ENCODE measurements around the gene PSD4.
A peak's percentile ranks its signal among the peaks of the same experiment; 100 is the strongest.

The PSD4 gene

DNA sequence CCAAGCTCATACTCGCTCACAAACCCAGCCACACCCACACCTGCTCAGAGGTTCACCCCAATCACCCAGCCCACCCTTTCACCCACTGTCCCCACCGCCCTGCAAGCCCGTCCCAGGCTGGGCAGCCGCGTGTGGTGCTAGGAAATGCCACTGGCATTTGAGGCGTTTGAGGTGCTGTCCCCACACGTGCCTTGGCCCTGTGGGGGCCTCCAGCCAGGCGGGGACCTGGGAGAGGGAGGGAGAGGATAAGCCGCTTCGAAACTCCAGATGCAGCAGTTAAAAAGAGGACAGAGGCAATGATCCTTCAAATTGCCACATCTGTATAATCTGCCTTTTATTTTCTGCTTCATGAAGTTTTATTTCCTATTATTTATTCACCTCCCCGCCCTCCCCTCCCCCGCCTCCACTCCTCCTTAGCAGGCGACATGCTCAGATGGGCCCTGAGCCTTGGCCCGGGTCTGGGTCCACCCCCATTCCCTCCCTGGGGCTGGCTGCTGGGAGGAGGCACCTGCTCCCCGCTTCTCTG, 35.9 kb downstream of the PSD4 start:
- no peak for DNase-seq

DNA sequence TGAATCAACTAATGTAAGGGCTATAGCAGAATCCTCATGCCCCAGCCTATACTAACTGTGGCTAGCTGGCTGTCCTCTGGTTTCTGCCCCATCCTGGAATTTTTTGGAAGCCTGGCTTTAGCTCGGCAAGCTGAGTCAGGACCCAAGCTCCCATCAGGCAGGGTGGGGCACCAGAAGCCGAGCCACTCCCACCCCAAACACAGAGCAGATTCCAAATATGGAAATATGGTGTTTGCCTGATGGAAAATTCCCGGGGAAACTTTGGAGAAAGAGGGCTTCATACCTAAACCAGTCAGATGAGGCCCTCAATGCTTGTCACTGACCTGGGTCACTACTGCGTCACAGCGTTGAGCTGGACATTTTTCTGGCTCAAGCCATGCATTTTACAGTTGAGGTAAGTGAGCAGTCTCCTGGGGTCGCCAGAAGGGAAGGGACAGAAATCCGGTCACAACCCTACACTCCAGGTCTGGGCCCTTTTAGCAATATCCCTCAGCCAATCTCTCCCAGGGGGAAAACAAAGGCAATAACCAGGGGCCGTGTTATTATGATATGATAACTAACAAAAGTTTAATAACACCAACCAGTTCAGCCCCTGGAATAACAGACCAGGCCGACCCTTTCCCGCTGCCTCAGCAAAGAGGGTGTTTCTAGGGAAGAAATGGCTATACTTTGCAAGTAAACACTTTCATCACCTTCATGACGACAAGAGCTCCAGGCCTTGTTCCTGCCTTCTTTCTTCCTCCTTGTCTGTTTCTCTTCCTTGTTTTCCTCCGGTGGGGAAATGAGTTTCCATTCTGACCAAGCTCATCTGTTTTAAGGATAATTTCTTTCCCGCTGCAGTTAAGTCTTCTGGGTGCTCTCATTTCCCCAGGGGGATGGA, 37.7 kb downstream of the PSD4 start:
- no peak for DNase-seq

DNA sequence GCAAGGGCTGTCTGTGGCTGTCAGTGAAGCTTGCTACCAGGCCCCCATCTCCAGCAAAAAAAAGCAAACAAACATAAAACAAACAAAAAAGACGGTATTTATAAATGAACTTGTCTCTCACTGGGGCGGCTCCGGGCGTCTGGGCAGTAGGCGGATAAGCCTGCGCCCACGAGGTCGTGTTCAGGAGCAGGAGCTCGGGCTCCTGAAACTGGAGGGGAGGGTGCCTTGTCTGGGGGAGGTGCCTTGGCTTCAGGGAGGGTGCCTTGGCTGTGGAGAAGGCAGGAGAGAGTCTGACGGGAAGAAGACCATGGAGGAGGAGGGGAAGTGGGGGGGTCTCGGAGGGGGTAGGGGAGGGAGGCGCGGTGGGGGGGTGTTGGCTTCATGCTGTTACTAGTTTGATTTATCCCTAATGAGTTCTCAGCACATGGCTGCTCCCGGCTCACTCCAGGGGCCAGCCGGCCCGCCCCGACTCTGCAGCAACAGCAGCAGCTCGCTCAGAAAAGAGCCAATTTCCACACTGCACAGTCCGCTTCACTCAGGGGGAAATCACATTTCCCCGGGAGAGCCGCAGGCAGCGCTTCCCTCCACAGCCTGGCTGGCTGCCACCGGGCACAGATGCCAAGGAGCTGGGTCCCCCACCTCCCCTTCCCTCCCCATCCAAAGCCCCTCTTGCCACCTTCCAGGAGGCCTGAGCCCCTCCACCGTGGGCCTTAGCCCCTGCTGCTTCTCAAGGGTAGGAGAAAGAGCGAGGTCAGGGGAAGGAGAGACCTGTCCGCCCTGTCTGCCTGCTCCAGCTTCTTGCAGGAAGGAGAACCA, 38.7 kb downstream of the PSD4 start:
- no peak for DNase-seq

DNA sequence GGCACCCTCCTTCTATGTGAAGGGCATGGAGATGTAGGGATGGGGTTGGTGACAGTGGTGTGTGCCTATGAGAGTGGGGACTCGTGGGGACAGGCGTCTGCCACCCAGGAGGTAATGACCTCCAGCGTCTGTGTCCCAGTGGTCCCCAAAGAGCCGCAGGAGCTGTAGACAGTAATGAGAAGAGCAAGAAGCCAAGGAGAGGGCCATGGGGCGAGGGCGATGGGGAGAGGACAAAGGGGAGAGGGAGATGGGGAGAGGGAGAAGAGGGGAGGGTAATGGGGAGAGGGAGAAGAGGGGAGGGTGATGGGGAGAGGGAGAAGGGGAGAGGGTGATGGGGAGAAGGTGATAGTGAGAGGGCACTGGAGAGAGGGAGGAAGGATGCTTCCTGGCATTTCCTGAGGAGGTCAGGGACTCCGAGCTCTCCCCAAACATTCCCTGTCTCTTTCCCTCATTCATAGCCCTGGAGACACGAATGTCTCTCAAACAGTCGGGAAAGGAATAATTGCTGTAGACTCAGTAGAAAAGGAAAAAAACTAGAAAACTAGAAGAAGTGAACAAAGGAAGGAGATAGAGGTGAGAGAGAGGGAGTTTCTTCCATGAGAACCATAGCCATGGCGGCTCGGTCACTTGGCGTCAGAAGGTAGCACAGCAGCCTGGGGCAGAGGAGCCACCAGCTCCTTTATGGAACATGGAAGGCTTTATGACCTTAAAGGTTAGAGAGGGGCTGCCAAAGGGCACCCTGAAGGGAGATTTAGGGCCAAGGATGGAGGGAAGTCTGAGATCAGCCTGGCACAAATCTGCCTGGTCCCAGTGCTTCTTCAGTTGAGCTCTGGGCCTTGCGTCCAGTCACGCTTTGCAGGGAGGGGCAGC, 39.5 kb downstream of the PSD4 start:
- DNase-seq: no peak

DNA sequence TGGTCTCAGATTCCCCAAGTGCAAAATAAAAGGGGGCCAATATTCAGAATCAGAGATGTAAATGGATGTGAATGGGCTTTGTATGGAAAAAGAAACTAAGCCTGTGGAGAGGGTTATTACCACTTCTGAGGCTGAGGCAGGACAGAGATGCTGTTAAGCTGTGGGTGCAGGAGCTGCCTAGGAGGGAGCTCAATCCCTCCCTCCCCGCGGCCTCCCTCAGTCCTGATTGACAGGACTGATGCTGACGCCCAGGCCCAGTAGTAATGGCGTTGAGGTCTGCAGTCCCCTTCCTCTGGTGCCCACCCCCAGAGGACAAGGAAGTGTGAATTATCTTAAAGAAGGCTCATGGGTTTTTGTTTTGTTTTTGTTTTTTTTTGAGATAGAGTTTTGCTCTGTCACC, 40.4 kb downstream of the PSD4 start:
- no peak for DNase-seq

DNA sequence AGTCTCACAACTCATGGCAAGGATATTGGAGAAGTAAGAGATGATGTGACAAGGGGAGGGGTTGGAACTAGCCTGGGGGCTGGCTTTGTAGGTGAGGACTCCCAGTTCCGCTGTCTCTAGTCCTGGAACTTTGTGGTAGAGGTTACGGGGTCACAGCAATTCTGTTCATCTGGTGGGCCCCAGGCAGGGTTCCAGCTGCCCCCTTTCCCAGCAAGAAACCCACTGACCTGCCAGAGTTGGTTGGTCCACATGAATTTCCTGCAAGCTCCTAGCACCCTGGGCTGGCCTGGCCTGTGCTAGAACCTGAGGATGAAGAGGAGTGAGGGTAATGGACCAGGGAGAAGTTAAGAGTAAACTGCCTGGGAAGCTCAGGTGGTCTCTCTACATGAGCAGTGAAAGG, 41.3 kb downstream of the PSD4 start:
- no peak for DNase-seq

DNA sequence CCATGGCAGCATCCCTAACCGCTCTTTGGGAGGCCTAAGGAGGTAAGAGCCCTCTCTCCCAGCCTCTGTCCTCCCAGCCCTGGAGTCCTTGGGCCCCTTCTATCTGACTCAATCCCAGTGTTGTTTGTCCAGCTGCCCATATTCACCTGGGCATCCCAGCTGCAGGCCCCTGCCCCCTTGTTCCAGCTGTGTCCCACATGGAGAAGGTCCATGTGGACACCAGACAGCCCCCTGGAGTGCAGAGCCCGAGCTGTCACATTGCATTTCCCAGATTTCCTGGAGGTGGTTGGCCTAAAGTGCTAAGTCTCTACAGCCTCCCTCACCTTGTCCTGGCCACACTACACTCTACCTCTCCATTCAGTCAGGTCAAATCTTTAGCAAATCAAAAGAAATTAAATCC, 42.5 kb downstream of the PSD4 start:
- DNase-seq: no peak

DNA sequence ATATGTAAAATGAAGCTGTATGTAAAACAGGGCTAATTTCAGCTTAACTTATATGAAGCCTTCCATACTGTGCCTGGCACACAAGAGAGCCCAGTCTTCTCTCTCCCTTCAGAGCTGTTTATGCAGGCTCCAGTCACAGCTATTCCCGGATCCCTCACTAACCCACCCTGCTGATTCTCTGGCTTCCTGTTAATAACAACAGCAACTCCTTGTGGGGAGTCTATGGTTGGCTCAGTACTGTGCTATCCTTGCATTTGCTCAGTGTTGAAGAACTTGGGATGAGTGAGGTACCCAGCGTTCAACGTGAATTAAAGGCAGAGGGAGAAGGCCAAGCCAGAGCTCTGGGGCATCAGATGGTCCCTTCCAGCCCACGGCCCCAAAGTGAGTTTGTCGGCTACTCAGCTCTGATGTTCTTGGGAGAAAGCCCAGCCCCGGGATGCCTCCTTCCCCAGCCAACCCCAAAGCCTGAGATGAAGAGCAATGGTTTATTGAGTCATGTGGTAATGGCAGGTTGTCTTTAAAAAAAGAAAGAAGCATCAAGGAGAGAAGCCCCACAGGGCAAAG, 43.2 kb downstream of the PSD4 start:
- DNase-seq: peak; percentile 64

DNA sequence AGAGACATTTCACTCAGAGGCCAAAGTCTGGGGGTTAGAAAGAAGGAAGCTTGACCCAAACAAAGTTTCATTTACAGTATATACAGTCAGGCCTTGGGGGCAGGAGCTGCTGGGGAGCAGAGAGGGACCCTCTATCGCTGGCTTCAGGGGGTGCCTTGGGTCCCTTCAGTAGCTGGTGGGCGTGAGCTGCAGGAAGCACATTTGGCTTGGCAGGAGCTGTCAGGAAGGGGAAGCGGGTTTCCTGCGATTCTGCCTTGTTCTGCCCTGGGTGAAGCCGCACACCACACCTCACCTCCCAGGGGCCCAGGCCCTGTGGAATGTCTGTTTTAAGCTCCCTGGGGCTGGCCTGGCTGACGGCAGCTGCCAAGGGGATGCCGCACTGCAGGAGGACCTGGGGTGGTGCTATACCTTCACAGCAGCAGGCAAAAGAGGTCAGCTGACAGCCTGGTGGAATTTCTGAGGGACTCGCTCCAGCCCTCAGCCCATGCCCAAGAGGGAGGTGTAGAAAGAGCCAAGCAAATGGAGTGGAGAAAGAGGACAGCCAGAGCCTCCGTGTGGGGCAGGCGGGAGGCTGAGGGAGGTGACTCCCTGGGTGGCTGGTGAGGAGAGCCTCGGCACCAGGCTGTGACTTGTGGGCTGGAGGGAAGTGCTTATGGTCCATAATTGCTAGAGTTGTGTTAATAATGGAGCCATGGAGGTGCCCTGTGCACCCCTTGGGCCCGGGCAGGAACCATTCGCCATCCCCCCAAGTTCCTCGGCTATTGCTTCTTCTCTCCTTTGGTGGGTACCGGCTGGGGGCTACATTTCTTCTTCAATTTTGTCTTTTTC, 43.9 kb downstream of the PSD4 start:
- peak; percentile 93 for DNase-seq

DNA sequence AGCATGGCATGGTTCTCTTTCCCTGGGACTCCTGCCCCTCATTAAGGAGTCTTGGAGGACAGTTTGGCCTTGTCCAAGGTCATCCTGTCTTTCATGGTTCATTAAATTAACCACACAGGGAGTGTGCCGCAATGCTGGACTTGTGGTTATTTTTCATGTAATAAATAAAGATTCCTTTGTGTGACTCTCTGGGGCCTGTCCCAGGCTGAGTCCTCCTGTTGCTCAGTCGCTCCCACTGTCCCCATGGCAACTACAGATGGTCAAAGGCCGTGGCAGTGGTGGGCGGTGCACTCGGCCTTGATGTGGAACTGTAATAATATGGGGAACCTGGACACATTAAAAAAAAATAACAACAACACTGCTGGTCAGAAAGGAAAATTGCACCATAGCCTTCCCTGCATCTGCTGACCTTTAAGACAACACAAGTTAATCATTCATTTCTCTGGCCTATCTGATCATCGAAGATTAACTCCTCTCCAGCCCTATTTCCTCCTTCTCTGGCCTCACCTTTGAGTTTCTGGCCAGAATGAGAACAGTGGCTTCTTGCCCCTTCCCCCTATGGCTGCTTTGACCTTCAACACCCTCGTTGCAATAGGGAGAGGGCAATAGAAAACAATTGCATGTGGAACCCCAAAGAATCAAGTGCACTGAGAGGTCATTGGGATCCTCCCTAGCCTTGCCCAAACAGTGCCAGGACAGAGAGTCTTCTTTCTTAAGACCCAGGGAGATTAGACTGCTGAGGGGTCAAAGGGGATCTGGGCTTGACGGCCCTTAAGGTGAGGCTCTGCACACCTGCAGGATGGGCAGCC, 44.7 kb downstream of the PSD4 start:
- DNase-seq: no peak

DNA sequence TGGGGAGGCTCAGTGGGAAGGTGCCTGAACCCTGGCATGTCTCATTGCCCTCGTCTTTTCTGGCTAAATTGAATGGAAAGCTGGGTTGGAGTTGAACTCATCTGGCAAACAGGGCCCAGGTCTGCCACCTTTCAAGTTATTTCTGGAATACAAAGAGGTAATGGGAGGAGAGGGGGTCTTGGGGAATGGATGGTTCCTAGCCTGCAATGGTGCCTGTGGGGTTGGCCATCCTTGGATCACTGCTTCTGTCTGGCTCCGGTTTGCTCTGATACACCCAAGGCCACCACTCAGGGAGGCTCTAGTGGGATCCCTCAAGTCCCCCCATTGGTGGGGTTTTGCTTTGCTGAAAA, 45.3 kb downstream of the PSD4 start:
- DNase-seq: no peak

DNA sequence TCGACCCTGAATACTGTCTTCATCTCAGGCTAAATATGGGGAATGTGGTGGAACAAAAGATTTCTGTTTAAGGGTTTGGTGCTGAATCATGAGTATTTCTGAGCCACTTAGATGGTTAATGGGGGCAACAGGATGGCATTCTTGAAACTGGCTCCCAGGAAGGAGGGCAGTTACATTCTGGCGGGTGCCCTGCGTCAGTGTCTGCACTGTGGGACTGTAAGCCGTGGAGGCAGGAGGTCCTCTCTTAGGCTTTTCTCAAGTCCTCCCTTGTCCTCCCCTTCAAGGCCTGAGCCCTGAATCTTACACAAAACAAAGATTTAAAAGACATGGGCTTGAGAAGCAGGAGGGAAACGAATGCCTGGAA, 45.7 kb downstream of the PSD4 start:
- no peak for DNase-seq

DNA sequence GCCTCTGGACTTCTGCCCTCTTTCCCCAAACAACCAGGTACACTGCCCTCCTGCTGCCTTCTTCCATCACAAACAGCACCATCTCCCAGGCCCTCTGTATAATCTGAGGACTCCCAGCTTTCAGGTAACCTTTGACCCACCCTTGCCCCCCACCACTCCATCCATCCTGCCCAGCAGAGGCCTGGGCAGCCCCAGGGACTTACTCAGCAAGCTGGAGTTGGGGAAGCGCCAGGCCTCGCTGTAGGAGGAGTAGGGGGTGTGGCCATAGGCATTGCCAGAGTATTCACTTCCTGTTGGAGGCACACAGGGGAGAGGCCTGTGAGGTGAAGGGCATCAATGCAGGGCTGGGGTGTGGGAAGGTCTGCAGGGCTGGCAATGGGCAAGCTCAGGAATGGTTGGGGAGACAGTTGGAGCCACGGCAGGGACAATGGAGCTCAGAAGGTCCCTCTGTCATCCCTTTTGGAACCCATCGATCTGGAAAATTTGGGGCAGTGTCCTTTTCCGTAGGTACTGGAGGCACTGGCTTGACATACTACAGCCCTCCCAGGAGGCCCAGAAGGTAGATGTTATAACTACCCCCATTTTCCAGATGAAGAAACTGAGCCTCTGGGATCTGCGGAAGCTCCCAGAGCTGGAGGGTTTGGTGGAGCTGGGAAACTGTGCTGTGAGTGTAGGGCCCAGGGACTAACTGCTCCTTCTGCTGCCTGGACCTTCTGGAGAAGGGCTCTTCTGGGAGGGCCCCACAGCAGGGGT, 46.3 kb downstream of the PSD4 start:
- DNase-seq: peak; percentile 65

DNA sequence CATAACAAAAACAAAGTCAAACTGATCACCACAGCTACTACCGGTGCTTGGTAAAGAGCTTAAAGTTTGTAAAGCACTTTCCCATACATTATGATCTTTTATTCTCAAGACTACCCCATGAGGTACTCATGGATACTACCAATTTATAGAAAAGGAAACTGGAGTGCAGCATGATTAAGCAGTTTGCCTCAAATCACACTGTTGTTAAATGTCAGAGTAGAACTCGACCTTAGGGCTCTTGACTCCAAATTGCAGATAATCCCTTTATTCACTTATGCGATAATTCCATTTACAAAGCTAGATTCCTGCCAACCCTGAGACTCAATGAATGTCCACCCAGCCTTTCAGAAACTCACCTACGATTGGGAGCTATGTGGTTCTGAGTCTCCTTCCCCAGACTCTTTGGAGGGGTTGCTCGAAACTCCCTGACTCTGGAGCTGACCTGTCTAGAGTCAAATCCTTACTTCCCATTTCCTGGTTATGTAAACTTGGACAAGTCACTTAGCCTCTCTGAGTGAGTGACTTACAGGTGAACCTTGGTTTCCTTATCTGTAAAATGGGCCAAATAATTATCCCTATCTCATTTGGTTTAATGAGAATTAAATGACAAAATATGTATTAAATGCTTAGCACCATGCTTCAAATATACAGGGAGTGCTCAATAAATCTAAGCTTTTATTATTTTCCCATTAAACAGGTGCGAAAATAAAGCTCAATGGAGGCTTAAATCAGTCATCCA, 47.4 kb downstream of the PSD4 start:
- DNase-seq: no peak

DNA sequence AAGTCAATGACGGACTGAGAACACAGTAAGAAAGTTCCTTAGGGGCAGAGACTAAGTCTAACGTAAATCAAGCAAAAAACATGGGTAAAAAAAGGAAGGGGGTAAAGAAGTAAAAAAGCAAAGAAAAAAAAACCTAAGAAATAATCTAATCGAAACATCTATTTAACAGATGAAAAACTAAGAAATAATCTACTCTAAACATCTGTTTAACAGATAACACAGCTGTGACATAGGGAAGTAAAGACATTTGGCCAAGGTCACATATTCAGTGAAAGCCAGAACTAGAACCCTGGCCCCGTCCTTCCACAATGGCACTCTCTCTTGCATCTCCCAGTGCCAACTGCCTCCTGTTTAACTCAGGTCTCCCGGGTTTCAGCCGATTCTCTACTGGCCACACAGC, 48.1 kb downstream of the PSD4 start:
- no peak for DNase-seq

DNA sequence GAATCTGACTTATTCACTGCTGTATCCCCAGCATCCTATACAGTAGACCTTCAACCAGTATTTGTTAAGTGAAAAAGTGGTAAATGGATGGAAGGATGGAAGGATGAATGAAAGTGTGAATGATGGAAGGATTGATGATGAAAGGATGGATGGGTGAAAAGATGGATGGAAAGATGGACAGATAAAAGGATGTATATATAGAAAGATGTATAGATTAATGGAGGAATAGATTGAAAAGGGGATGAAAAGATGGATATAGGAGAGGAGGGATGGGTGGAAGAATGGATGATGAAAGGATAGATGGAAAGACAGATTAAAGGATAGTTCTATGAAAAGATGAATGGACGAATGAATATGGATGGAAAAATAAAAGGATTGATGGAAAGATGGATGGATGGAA, 50.0 kb downstream of the PSD4 start:
- no peak for DNase-seq

DNA sequence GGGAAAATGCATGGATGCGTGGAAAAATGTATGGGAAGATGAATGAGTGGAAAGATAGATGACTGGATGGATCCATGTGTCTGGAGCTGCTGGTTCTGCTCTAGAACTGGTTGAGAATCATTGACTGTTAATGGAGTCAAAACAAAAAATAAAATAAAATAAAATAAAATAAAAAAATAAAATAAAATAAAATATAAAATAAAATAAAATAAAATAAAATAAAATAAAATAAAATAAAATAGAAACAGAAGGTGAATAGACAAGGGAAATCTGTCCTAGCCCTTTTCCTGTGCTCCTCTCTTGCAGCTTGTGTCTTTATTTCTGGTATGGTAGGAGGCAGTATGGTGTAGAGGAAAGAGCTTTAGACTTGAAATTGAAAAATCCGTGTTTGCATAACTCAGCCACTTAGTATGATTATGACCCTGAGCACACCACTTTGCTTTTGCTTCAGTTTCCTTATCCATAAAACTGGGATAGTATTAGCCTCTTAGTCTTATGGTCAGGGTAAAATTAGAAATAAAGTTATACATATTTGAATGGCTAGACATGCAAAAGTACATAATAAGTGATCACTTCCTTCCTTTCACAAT, 51.0 kb downstream of the PSD4 start:
- no peak for DNase-seq

DNA sequence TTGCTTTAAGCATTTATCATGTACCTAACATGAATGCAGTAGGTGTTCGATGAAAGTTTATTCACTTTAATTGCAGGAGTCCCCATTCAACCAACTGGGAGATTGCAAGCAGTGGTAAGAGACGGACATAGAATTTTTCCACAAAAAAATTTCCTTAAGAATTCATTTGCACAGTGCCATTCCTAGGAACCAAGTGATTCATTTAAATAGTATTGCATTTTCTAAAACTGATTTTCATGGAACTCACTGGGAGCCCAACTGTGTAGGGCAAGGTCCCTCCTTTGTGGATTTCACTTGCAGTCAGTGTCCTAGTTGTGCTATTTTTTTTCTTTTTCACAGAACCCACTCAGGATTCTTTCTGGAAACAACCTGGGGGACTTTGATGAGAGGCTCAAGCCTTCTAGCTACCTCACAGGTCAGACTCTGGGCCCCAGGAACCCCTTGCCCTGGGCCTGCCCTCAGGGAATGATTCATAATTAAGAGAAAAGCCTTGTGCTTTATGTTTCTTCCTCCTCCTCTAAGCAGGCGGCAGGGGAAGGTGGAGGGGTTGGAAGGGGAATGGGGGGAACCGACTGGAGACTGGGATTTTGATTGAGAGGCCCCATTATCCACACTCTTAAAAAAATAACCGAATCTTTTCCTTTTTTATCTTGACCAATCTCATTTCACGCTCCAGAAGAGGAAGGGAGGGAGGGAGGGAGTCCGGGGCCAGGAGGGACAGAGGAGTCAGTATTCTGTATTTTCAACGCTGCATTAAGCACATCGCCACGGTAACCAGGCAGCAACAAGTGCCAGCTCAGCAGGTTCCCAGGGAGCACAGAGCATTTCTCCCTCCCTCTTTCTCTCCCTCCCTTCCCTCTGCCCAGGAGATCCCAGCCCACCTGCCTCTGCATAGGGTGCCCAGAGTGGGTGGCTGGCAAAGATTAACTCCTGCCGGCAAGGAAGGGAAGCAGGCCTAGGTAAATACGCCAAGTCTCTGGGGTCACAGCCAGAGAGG, 51.8 kb downstream of the PSD4 start:
- DNase-seq: no peak

Data from GDM1 (cell line).